Measurements from ENCODE around the gene PPIL3. TPM values are rescaled to one million over a fixed set of nuclear protein-coding genes. Genes with fewer than 3 reads are reported as not detected.

Gene PPIL3
- total RNA-seq, 3 donors from 2014 or later = 16.4 to 42.4 (median 27.0) TPM

DNA sequence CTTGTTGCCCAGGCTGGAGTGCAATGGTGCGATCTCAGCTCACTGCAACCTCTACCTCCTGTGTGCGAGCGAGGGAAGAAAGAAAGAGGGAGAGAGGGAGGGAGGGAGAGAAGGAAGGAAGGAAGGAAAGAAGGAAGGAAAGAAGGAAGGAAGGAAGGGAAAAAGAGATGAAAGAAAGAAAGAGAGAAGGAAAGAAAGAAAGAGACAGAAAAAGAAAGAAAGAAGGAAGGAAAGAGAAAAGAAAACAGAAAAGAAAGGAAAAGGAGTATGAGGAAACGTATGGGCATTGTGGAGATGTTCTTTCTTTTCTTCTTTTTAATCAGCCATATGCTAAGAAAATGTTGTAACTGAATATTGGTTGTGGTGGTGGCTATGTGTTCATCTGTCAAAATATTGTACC, 40.9 kb downstream of the PPIL3 start:
- H3K27ac ChIP-seq = no peak overlapping the region
- H3K4me1 ChIP-seq = no peaks in the 10 kb centered on the region
- intact Hi-C loops (cut with DNase I; ENCODE audit: low total_unique reads) = no loop called here

DNA sequence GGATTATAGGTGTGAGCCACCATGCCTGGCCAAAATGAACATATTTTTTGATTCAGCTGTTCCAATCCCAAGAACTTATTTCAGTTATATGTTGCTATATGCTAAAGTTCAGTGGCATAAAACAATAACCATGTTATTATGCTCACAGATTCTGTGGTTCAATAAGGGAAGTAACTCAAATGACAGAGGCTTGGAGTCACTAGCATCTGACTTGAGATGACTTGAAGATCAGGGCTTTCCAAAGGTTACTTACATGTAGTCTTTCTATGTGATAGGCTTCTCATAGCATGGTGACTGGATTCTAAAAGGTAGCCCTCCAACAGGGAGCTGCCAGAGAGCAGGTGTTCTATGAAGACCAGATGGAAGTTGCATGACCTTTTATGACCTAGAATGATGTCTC, 41.6 kb downstream of the PPIL3 start:
- Histone ChIP-seq H3K36me3 (no peaks in the 10 kb centered on the region), H3K27ac (no peak overlapping the region), H3K27me3 (no peaks in the 10 kb centered on the region), H3K4me1 (no peaks in the 10 kb centered on the region), H3K4me3 (no peak overlapping the region), H3K9me3 (no peaks in the 10 kb centered on the region)
- no peak for TF ChIP-seq CTCF (IDR thresholded peaks at IDR 0.05)
- no peak for TF ChIP-seq POLR2AphosphoS5 (IDR thresholded peaks at IDR 0.05)
- TF ChIP-seq POLR2A (IDR thresholded peaks at IDR 0.05) = no peak
- no peak for DNase-seq (ENCODE audit: low spot score in 2 of 2)
- intact Hi-C loops (cut with DNase I; ENCODE audit: low total_unique reads) = no loop called here

More for the DNA sequence above, 40.9 kb downstream of the PPIL3 start:
- no peak for DNase-seq (ENCODE audit: low spot score in 2 of 2)
- no peaks in the 10 kb centered on the region for H3K36me3 ChIP-seq
- no peak for TF ChIP-seq POLR2A (IDR thresholded peaks at IDR 0.05)
- no peak for TF ChIP-seq POLR2AphosphoS5 (IDR thresholded peaks at IDR 0.05)
- TF ChIP-seq CTCF (IDR thresholded peaks at IDR 0.05) = no peak
- H3K4me3 ChIP-seq = no peak overlapping the region
- no peaks in the 10 kb centered on the region for H3K9me3 ChIP-seq
- no peaks in the 10 kb centered on the region for H3K27me3 ChIP-seq

- H3K4me3 ChIP-seq = no peak overlapping the region
- DNase-seq (ENCODE audit: low spot score in 2 of 2) = no peak
- H3K36me3 ChIP-seq = no peaks in the 10 kb centered on the region
- no peak overlapping the region for H3K27ac ChIP-seq
- TF ChIP-seq CTCF (IDR thresholded peaks at IDR 0.05) (no peak), POLR2A (IDR thresholded peaks at IDR 0.05) (no peak), POLR2AphosphoS5 (IDR thresholded peaks at IDR 0.05) (no peak)
- intact Hi-C loops (cut with DNase I; ENCODE audit: low total_unique reads) = no loop called here
- no peaks in the 10 kb centered on the region for H3K27me3 ChIP-seq
- H3K4me1 ChIP-seq = no peaks in the 10 kb centered on the region
- H3K9me3 ChIP-seq = no peaks in the 10 kb centered on the region
Measured at GRCh38 chr2:200845669-200846325, 43.1 kb downstream of the PPIL3 start.

DNA sequence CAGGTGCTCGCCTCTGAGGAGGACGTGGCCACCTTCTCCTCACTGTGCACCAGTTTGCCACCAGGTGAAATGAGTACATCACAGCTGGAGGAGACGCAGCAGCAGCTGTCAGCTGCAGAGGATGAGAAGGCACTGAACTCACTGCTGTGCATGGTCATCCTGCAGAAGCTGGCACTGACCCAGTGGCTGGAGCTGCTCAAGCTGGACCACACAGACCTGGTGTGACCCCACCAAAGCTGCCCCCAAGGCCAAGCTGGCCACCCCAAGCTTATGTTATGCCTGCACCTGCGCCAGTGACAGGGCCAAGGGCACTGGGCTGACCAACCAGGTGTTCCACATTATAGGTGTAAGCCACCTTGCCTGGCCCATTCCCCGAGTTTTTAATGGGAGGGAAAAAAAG, 43.7 kb downstream of the PPIL3 start:
- H3K4me3 ChIP-seq = no peak overlapping the region
- intact Hi-C loops (cut with DNase I; ENCODE audit: low total_unique reads) = no loop called here
- no peaks in the 10 kb centered on the region for H3K9me3 ChIP-seq
- DNase-seq (ENCODE audit: low spot score in 2 of 2) = no peak
- no peaks in the 10 kb centered on the region for H3K4me1 ChIP-seq
- no peak for TF ChIP-seq POLR2AphosphoS5 (IDR thresholded peaks at IDR 0.05)
- TF ChIP-seq POLR2A (IDR thresholded peaks at IDR 0.05) = no peak
- no peak for TF ChIP-seq CTCF (IDR thresholded peaks at IDR 0.05)
- no peaks in the 10 kb centered on the region for H3K27me3 ChIP-seq
- H3K36me3 ChIP-seq = no peaks in the 10 kb centered on the region
- H3K27ac ChIP-seq = no peak overlapping the region

DNA sequence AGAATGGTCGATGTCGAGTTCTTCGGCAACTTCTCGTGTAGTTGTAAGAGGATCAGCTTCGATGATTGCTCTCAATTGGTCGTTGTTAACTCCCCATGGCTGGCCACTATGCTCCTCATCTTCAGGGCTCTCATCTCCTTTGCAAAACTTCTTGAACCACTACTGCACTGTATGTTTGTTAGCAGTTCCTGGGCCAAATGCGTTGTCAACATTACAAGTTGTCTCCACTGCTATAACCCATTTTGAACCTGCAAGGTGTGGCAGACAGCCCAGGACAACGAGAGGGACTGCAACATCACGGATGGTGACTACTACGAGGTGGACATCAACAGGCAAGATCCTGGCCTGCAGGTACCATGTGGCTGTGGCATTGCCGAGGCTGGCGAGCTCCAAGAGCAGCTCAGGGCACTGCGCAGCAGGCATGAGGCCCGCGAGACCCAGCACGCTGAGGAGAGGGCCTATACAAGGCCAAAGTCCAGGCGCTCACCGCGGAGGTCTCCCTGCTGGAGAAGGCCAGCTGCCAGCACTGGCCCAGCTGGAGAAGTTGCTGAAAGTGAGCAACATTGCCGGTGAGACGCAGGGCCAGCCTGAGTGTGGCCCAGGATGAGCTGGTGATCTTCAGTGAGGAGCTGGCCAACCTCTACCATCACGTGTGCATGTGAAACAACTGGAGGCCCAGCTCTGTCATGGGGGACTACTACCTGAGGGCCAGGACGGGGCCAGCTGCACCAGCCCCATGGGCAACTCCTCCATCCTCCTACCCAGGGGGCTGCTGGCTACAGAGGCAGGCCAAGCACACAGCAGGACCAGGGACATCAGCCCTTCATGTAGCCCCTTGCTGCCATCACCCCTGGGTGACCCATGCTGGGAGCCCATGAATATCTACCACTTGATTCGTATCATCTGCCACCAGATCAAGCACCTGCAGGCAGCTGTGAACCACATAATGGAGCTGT, 44.6 kb downstream of the PPIL3 start:
- H3K4me1 ChIP-seq = no peaks in the 10 kb centered on the region
- no peak for TF ChIP-seq CTCF (IDR thresholded peaks at IDR 0.05)
- TF ChIP-seq POLR2AphosphoS5 (IDR thresholded peaks at IDR 0.05) = no peak
- TF ChIP-seq POLR2A (IDR thresholded peaks at IDR 0.05) = no peak
- H3K27me3 ChIP-seq = no peaks in the 10 kb centered on the region
- DNase-seq (ENCODE audit: low spot score in 2 of 2) = no peak
- intact Hi-C loops (cut with DNase I; ENCODE audit: low total_unique reads) = no loop called here
- no peaks in the 10 kb centered on the region for H3K9me3 ChIP-seq
- H3K4me3 ChIP-seq = no peak overlapping the region
- no peak overlapping the region for H3K27ac ChIP-seq
- no peaks in the 10 kb centered on the region for H3K36me3 ChIP-seq

Measured in breast epithelium (tissue), 4 donors.